ENCODE data around the gene TRIM60. TPM values are rescaled to one million over a fixed set of nuclear protein-coding genes. Genes with fewer than 3 reads are reported as not detected.

Gene TRIM60
- total RNA-seq, 1 donor from 2014 or later, result not detected

GRCh38 chr4:165088366-165088765, 56.6 kb downstream of the TRIM60 start:
- peaks cover 25% of the 10 kb centered on the region for H3K36me3 Mint-ChIP-seq
- H3K4me3 Mint-ChIP-seq, result no peak overlapping the region

More at GRCh38 chr4:165088366-165088765, 56.6 kb downstream of the TRIM60 start:
- DNase-seq (ENCODE audit: extremely low spot score, unreplicated experiment), result no peak
- H3K27ac Mint-ChIP-seq, result no peak overlapping the region
- TF ChIP-seq, protein P1, sequence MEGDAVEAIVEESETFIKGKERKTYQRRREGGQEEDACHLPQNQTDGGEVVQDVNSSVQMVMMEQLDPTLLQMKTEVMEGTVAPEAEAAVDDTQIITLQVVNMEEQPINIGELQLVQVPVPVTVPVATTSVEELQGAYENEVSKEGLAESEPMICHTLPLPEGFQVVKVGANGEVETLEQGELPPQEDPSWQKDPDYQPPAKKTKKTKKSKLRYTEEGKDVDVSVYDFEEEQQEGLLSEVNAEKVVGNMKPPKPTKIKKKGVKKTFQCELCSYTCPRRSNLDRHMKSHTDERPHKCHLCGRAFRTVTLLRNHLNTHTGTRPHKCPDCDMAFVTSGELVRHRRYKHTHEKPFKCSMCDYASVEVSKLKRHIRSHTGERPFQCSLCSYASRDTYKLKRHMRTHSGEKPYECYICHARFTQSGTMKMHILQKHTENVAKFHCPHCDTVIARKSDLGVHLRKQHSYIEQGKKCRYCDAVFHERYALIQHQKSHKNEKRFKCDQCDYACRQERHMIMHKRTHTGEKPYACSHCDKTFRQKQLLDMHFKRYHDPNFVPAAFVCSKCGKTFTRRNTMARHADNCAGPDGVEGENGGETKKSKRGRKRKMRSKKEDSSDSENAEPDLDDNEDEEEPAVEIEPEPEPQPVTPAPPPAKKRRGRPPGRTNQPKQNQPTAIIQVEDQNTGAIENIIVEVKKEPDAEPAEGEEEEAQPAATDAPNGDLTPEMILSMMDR (conservative IDR thresholded peaks at IDR 0.05), result no peak
- H3K4me1 Mint-ChIP-seq (ENCODE audit: unreplicated experiment), result no peaks in the 10 kb centered on the region
- H3K9me3 Mint-ChIP-seq, result no peaks in the 10 kb centered on the region
- H3K27me3 Mint-ChIP-seq, result no peaks in the 10 kb centered on the region

Other genes starting within 250 kb of the TRIM60 start
- gene APELA, start 154.8 kb upstream of the TRIM60 start, total RNA-seq (ENCODE audit: low replicate concordance), result 0.26 and 0.68 TPM in 2 replicates
- gene TRIM61, start 54.3 kb upstream of the TRIM60 start, total RNA-seq (ENCODE audit: low replicate concordance), result 2.1 and 2.6 TPM in 2 replicates
- not detected in 2 replicates for gene TRIM75, start 21.9 kb downstream of the TRIM60 start, total RNA-seq (ENCODE audit: low replicate concordance)
- gene TMEM192, start 80.9 kb downstream of the TRIM60 start, total RNA-seq (ENCODE audit: low replicate concordance), result 12.0 and 12.1 TPM in 2 replicates
- gene KLHL2, start 175.6 kb downstream of the TRIM60 start, total RNA-seq (ENCODE audit: low replicate concordance), result 14.1 and 15.6 TPM in 2 replicates

All from type B pancreatic cell (in vitro differentiated cells).